Posterior cingulate gyrus (tissue), 11 donors: ENCODE measurements around the gene ABHD12B.
"Not testable (repeated sequence)": the region's sequence is repeated elsewhere in the genome, so short reads cannot be mapped to it uniquely, and the experiment has no call there.

ENCODE experiments used
- DNase-seq, 10 donors: peaks; one replicate each; pipeline versions ENCODE4 v3.0.0 to v3.0.0-alpha.2; 2020 to 2021; ENCODE audit warnings: mixed read lengths in 3 of 10
- intact Hi-C: fragments of 100-400 bp; cut with DNase I; formaldehyde crosslinking; loops from one replicate; pipeline ENCODE4 v1.15.1; 2023

Gene ABHD12B

DNA sequence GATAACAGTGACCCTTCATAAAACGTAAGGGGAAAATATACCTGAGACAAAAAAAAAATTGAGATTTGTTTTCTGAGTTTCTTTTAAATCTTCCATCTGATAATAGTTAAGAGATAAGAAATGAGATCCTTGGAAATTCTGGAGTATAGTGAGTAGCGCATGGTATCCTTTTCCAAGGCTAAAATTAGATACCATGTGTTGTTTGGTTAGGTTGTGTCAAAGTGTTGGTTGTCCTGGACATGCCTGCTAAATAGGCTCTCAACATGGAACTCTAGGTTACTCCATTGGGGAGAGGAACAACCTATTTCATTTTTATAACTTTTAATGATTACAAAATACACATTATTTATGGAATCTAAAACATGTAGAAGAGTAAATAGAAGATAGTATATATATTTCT lies 57.7 kb downstream of the ABHD12B start:
- DNase-seq, result no peak
- intact Hi-C loops, result no loop called here

- intact Hi-C loops, result no loop called here
- DNase-seq, result no peak
Observed at GRCh38 chr14:50931559-50931958, 59.7 kb downstream of the ABHD12B start.

DNA sequence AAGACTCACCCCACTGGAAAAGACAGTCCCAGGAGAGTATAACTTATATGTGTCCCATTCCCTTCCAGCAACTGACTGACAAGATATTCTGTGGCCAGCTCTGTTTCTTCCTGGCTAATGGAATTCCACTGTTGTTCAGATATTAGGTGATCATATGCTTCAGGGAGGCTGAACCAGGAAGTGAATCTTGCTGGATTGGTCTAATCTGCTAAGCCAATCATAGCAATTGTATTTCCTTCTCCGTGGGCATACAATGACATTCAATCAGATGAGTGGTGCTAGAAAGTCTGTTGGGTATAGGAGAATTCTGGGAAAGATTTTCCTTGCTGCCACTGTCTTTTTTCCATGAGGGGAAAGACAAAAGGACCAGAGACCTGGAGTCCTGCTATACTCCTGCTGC lies 60.3 kb downstream of the ABHD12B start:
- intact Hi-C loops, result no loop called here
- no peak for DNase-seq

GRCh38 chr14:50932592-50933495 lies 61.0 kb downstream of the ABHD12B start:
- intact Hi-C loops, result no loop called here
- no peak for DNase-seq

GRCh38 chr14:50935126-50936015 lies 63.5 kb downstream of the ABHD12B start:
- intact Hi-C loops, result no loop called here
- DNase-seq, result no peak

- intact Hi-C loops, result no loop called here
- no peak for DNase-seq
Observed at GRCh38 chr14:50936016-50936340, 64.1 kb downstream of the ABHD12B start.

GRCh38 chr14:50936882-50937281 lies 65.0 kb downstream of the ABHD12B start:
- intact Hi-C loops, result no loop called here
- no peak for DNase-seq

- DNase-seq, result no peak
- intact Hi-C loops, result no loop called here
Observed at GRCh38 chr14:50937325-50937724, 65.5 kb downstream of the ABHD12B start.

DNA sequence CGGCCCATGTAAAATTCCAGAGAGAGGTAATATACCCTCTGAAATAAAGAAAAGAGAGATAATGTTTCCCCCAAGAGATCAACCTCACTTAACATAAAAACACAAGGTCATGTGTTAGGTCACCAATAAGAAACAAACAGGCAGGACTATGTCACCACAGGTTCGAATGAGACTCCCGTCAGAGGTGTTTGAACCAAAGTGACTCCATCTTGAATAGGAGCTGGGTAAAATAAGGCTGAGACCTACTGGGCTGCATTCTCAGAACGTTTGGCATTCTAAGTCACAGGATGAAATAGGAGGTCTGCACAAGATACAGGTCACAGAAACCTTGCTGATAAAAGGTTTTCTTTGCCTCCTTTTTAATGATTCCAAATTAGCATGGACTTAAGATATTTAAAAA lies 65.9 kb downstream of the ABHD12B start:
- no peak for DNase-seq
- intact Hi-C loops, result no loop called here

DNA sequence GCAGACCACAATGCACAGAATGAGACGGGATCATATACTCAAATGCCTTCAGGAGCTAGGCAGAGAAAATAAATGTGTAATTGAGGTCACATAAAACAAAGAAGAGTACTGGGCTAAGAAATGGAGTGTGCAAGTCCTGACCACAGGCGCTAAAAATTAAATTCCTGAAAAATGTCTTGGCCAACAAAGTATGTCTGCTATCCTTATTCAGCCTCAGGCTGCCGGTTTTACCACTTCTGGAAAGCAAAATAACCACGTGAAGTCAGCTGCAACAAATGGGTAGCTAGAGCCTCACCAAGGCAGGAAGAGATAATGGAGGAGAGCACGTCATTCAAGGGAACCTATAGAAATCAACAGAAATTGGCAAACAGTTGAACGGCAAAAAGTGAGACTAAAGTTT lies 69.3 kb downstream of the ABHD12B start:
- no peak for DNase-seq

GRCh38 chr14:50941638-50942037 lies 69.8 kb downstream of the ABHD12B start:
- intact Hi-C loops, DNase-seq: not testable (repeated sequence)

More for the DNA sequence above, 69.3 kb downstream of the ABHD12B start:
- intact Hi-C loops, result no loop called here

- intact Hi-C loops, result no loop called here
- DNase-seq, result no peak
Observed at GRCh38 chr14:50943261-50943942, 71.5 kb downstream of the ABHD12B start.

- peak in 9 of 10 donors; percentile 14 to 92 (median 42) for DNase-seq
- intact Hi-C loops, result no loop called here
Observed at GRCh38 chr14:50943943-50944646, 72.2 kb downstream of the ABHD12B start, which contains the start of gene PYGL. PYGL (minus strand) TSS chr14:50944483; CDS start chr14:50944403, 80 bp downstream.

DNA sequence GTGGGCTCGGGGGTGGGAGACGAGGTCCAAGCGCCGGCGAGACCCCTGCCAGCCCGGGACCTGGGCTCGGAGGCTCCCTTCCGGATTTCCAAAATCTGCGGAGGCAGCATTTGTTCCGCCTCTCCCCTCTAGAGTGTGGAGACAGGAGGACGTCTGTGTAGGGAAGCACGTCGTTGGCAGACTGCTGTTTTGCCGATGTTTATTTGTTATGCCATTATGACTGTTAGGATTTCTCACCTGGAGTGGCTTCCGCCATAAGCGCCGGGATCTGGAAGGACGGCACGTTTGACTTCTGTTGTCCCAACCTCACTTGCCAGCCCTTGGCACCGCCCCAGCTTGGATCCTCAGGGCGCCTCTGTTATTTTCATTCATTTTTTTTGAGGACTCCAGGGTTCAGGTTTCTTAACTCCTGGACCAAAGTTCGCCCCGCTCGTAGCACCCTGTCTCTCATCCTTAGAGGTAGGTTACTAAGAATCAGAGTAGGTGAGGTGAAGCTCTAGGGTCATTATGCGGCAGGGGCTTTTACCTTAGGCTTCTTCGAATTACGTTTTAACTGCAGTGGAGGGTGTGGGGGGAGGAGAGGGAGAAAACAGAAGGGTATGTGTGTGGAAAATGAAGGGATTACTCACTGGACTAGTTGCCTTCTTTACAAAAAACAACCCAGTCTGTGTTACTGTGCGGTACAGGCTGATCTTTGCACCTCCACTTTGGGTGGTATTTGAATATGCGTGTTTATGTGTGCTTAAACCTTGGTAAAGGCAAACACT lies 73.0 kb downstream of the ABHD12B start:
- peak in 2 of 10 donors; percentile 40 to 79 for DNase-seq
- intact Hi-C loops, result no loop called here

DNA sequence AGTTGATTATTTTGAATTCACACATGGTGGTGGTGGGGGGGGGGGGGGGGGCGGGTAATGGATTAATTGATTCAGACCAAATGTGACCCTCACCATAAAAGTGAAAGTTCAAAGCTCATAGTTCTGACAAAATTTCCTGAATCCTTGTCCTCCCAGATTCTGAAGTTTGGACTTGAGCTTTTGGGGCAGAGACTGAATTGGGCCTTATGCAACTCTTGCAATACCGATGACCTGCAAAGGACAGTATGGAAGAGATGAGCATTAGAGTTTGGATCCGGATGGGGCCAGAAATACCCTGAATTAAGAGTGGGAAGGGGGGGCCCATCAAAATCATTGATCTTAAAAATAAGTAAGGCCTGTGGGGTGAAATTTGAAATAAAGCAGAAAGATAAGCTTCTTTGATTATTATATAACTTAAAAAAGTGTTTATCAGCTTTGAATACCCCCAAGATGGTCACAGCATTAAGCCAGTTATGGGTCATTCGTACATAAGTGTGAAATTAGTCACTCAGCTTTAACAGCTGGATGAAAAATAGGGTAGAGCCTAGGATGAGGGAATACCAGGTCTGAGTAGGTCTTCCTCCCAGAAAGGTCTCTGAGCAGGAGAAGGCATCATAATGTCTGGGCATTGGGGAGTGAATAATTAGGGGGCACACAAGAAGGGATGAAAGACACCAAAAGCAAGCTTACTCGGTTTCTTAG lies 74.5 kb downstream of the ABHD12B start:
- intact Hi-C loops, result no loop called here
- no peak for DNase-seq

DNA sequence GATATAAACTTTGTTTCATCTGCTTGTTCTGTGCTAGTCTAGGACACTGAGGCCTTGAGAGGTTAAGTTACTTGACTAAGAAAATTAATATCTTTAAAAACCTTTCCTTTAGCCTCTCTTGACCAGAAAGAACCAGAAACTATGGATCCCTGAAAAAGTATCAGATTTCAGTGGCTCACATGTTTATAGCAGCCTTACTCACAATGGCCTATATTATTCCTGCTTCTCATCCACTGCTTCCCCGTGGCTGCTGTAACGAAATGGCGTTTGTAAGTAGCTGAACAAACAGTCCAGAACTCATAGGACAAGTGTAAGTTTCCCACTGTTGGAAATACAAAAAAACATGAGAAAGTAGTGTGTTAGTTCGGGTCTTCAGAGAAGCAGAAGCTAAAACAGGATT lies 75.6 kb downstream of the ABHD12B start:
- intact Hi-C loops, result no loop called here
- no peak for DNase-seq

DNA sequence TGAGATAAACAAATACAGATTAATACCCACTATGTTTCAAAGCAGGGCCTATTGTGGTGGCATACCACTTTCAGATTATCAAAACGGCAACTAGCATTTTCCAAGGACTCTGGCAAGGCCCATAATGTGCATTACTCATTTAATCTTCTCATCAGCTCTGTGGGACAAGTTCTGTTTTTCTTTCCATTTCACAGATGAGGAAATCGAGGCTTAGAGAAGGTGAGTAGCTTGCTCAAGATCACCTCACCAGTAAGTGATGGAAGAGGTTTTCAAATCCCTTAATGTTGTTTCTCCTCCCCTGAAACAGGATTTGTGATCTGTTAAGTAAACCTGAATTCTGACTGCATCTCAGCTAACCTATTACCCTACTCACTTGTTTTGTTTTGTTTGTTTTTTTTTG lies 76.4 kb downstream of the ABHD12B start:
- intact Hi-C loops, result no loop called here
- DNase-seq, result no peak

GRCh38 chr14:50951032-50951431 lies 79.2 kb downstream of the ABHD12B start:
- intact Hi-C loops, result loop anchor here (5.0 to 10.0 kb wide), 3 partner anchors 74 to 826 kb away; no protein-coding TSS in a partner anchor
- DNase-seq, result no peak

- intact Hi-C loops, result loop anchor here (5.0 to 10.0 kb wide), 3 partner anchors 71 to 824 kb away; no protein-coding TSS in a partner anchor
- DNase-seq, result no peak
Observed at GRCh38 chr14:50953502-50953901, 81.6 kb downstream of the ABHD12B start.
